HepG2 (cell line): Measurements from ENCODE around the gene EIF6. TPM values are rescaled to one million over a fixed set of nuclear protein-coding genes. Genes with fewer than 3 reads are reported as not detected.

Experiments
- FOXP4 ChIP-seq: sonication (generic); formaldehyde crosslinking; IDR thresholded peaks from 2 replicates; pipeline ENCODE4 v1.4.0; 2020; ENCODE audit warnings: missing genetic modification reagents
- GTF3A ChIP-seq: sonication (generic); formaldehyde crosslinking; conservative IDR thresholded peaks from 2 replicates; pipeline ENCODE4 v1.4.0; 2020; ENCODE audit warnings: mild to moderate bottlenecking, missing genetic modification reagents
- KAT7 ChIP-seq: IDR thresholded peaks from 2 replicates; pipeline ENCODE4 v1.6.1; 2018; ENCODE audit warnings: borderline replicate concordance, missing compliant biosample characterization
- MAF1 ChIP-seq: sonication (generic); formaldehyde crosslinking; IDR thresholded peaks from 2 replicates; pipeline ENCODE4 v1.5.0; 2020; ENCODE audit warnings: missing genetic modification reagents, borderline replicate concordance
- MBNL3 ChIP-seq: fragments of 250-450 bp; sonication (Bioruptor Pico); conservative IDR thresholded peaks from 2 replicates; pipeline ENCODE4 v1.8.0; 2022; ENCODE audit warnings: mild to moderate bottlenecking, inconsistent platforms
- MLLT10 ChIP-seq: sonication (generic); formaldehyde crosslinking; IDR thresholded peaks from 2 replicates; pipeline ENCODE4 v1.4.0; 2020; ENCODE audit warnings: missing genetic modification reagents
- MTF1 ChIP-seq: sonication (generic); formaldehyde crosslinking; IDR thresholded peaks from 2 replicates; pipeline ENCODE4 v1.5.0; 2020; ENCODE audit warnings: missing genetic modification reagents
- NFIC ChIP-seq: IDR thresholded peaks from 2 replicates; pipeline ENCODE4 v1.6.1; 2012; ENCODE audit warnings: mild to moderate bottlenecking, low read length, inconsistent platforms
- NR2C2 ChIP-seq: sonication (generic); formaldehyde crosslinking; IDR thresholded peaks from 2 replicates; pipeline ENCODE4 v1.4.0; 2020; ENCODE audit warnings: missing genetic modification reagents, mild to moderate bottlenecking, moderate library complexity, borderline replicate concordance
- PCBP2 ChIP-seq: fragments of 200-400 bp; formaldehyde crosslinking; optimal IDR thresholded peaks from 2 replicates; pipeline ENCODE3; 2018; ENCODE audit warnings: low read length, low read depth; ENCODE audit not compliant: poor library complexity, severe bottlenecking
- PHB2 ChIP-seq: fragments of 450-650 bp; IDR thresholded peaks from 2 replicates; pipeline ENCODE4 v1.6.1; 2018; ENCODE audit not compliant: partially characterized antibody
- PREB ChIP-seq: sonication (generic); formaldehyde crosslinking; IDR thresholded peaks from 2 replicates; pipeline ENCODE4 v1.4.0; 2020; ENCODE audit warnings: missing genetic modification reagents
- SMYD3 ChIP-seq: sonication (generic); formaldehyde crosslinking; IDR thresholded peaks from 2 replicates; pipeline ENCODE4 v1.8.1; 2023; ENCODE audit warnings: mild to moderate bottlenecking, missing genetic modification reagents
- TEAD3 ChIP-seq: optimal IDR thresholded peaks from 2 replicates; pipeline ENCODE3; 2016; ENCODE audit warnings: borderline replicate concordance
- ZNF124 ChIP-seq: sonication (generic); formaldehyde crosslinking; IDR thresholded peaks from 2 replicates; pipeline ENCODE4 v1.4.0; 2020; ENCODE audit warnings: missing genetic modification reagents
- ZNF138 ChIP-seq: sonication (generic); formaldehyde crosslinking; IDR thresholded peaks from 2 replicates; pipeline ENCODE4 v1.5.0; 2020; ENCODE audit warnings: mild to moderate bottlenecking, low read depth, missing genetic modification reagents
- ZNF256 ChIP-seq: sonication (generic); formaldehyde crosslinking; conservative IDR thresholded peaks from 2 replicates; pipeline ENCODE4 v1.4.0; 2020; ENCODE audit warnings: missing genetic modification reagents
- ZNF451 ChIP-seq: sonication (generic); formaldehyde crosslinking; IDR thresholded peaks from 2 replicates; pipeline ENCODE4 v1.5.0; 2020; ENCODE audit warnings: mild to moderate bottlenecking, missing genetic modification reagents
- ZNF577 ChIP-seq: sonication (generic); formaldehyde crosslinking; IDR thresholded peaks from 2 replicates; pipeline ENCODE4 v1.4.0; 2020; ENCODE audit warnings: mild to moderate bottlenecking, low read depth, missing genetic modification reagents, borderline replicate concordance
- ZNF772 ChIP-seq: sonication (generic); formaldehyde crosslinking; IDR thresholded peaks from 2 replicates; pipeline ENCODE4 v1.5.0; 2020; ENCODE audit warnings: mild to moderate bottlenecking, missing genetic modification reagents
- ZNF883 ChIP-seq: sonication (generic); formaldehyde crosslinking; IDR thresholded peaks from 2 replicates; pipeline ENCODE4 v1.5.1; 2020; ENCODE audit warnings: mild to moderate bottlenecking, missing genetic modification reagents; ENCODE audit errors: not compliant biosample characterization
- polyA plus RNA-seq, 8 experiments: library from polyadenylated mRNA; depleted of rRNA in 3 of 8; stranded (reverse) in 7 of 8; unstranded in 1 of 8; fragments of >200 nt; fragmentation: Illumina TruSeq in 4 of 8; extraction: Trizol in 4 of 8; gene quantifications; 2 replicates each; pipeline versions ENCODE4 v1.2.1 to v1.2.3, GENCODE V29; 2011 to 2016; ENCODE audit warnings: low read depth in 4 of 8, missing spikeins in 1 of 8, mixed read lengths in 1 of 8; ENCODE audit not compliant: insufficient read depth in 1 of 8
- total RNA-seq, 5 experiments: library from RNA; depleted of rRNA; stranded (reverse); fragments of >200 nt; fragmentation: Illumina TruSeq; extraction: Trizol; gene quantifications; 2 replicates each; pipeline ENCODE4 v1.2.3, GENCODE V29; 2016; ENCODE audit warnings: low read depth in 1 of 5
- TF ChIP-seq, protein P1 (sequence below): IDR thresholded peaks from 2 replicates; pipeline ENCODE4 v1.6.1; 2016; ENCODE audit warnings: low read depth, missing genetic modification reagents, missing compliant biosample characterization

EIF6 gene
- total and polyA plus RNA-seq, 2 of the 13 experiments (the other 11 are each of a cell fraction or from before 2014, with no cell fraction given): 462 to 466 TPM

DNA sequence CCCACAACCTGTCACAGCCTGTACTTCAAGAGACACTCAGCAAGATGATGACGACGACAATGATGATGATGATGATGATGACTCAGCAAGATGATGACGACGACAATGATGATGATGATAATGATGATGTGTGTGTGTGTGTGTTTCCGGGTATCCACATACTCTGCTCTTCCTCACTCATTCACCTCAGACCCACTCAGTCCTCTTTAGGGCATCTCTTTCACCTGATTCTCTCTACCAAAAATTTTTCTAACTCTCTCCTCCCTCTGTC, 1.2 kb upstream of the EIF6 start (continued):
- 0 out of 2 replicates have a peak, but pooled peaks have one; percentile 6 for TF ChIP-seq FOXP4 (CRISPR knock-in tag)
- TF ChIP-seq MTF1: no peak
- TF ChIP-seq NR2C2 (CRISPR knock-in tag): no peak
- peak; percentile 50; the same call in 1 of the 2 replicates for TF ChIP-seq KAT7 (CRISPR knock-in tag)
- no peak for TF ChIP-seq PREB (CRISPR knock-in tag)
- no peak for TF ChIP-seq ZNF883 (CRISPR knock-in tag)
- TF ChIP-seq PHB2: no peak
- TF ChIP-seq MLLT10: no peak
- no peak for TF ChIP-seq ZNF138 (CRISPR knock-in tag)
- no peak for TF ChIP-seq ZNF577
- TF ChIP-seq SMYD3 (CRISPR knock-in tag): no peak
- no peak for TF ChIP-seq ZNF451 (CRISPR knock-in tag)
- no peak for TF ChIP-seq NFIC
- peak; percentile 10 for TF ChIP-seq PCBP2
- TF ChIP-seq GTF3A (CRISPR knock-in tag): no peak
- TF ChIP-seq TEAD3 (CRISPR knock-in tag): peak; percentile 42
- TF ChIP-seq ZNF124 (CRISPR knock-in tag): no peak
- TF ChIP-seq ZNF256 (CRISPR knock-in tag): no peak
- TF ChIP-seq MBNL3 (CRISPR knock-in tag): no peak
- no peak for TF ChIP-seq MAF1 (CRISPR knock-in tag)
- TF ChIP-seq ZNF772 (CRISPR knock-in tag): no peak
- TF ChIP-seq, protein P1, sequence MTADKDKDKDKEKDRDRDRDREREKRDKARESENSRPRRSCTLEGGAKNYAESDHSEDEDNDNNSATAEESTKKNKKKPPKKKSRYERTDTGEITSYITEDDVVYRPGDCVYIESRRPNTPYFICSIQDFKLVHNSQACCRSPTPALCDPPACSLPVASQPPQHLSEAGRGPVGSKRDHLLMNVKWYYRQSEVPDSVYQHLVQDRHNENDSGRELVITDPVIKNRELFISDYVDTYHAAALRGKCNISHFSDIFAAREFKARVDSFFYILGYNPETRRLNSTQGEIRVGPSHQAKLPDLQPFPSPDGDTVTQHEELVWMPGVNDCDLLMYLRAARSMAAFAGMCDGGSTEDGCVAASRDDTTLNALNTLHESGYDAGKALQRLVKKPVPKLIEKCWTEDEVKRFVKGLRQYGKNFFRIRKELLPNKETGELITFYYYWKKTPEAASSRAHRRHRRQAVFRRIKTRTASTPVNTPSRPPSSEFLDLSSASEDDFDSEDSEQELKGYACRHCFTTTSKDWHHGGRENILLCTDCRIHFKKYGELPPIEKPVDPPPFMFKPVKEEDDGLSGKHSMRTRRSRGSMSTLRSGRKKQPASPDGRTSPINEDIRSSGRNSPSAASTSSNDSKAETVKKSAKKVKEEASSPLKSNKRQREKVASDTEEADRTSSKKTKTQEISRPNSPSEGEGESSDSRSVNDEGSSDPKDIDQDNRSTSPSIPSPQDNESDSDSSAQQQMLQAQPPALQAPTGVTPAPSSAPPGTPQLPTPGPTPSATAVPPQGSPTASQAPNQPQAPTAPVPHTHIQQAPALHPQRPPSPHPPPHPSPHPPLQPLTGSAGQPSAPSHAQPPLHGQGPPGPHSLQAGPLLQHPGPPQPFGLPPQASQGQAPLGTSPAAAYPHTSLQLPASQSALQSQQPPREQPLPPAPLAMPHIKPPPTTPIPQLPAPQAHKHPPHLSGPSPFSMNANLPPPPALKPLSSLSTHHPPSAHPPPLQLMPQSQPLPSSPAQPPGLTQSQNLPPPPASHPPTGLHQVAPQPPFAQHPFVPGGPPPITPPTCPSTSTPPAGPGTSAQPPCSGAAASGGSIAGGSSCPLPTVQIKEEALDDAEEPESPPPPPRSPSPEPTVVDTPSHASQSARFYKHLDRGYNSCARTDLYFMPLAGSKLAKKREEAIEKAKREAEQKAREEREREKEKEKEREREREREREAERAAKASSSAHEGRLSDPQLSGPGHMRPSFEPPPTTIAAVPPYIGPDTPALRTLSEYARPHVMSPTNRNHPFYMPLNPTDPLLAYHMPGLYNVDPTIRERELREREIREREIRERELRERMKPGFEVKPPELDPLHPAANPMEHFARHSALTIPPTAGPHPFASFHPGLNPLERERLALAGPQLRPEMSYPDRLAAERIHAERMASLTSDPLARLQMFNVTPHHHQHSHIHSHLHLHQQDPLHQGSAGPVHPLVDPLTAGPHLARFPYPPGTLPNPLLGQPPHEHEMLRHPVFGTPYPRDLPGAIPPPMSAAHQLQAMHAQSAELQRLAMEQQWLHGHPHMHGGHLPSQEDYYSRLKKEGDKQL (CRISPR knock-in tag): 0 out of 2 replicates have a peak, but pooled peaks have one; percentile 2
